ENCODE results near the gene LAMB4. TPM values are rescaled to one million over a fixed set of nuclear protein-coding genes. Genes with fewer than 3 reads are reported as not detected.

Gene LAMB4
- total RNA-seq, 1 donor from 2014 or later: 18.3 TPM

DNA sequence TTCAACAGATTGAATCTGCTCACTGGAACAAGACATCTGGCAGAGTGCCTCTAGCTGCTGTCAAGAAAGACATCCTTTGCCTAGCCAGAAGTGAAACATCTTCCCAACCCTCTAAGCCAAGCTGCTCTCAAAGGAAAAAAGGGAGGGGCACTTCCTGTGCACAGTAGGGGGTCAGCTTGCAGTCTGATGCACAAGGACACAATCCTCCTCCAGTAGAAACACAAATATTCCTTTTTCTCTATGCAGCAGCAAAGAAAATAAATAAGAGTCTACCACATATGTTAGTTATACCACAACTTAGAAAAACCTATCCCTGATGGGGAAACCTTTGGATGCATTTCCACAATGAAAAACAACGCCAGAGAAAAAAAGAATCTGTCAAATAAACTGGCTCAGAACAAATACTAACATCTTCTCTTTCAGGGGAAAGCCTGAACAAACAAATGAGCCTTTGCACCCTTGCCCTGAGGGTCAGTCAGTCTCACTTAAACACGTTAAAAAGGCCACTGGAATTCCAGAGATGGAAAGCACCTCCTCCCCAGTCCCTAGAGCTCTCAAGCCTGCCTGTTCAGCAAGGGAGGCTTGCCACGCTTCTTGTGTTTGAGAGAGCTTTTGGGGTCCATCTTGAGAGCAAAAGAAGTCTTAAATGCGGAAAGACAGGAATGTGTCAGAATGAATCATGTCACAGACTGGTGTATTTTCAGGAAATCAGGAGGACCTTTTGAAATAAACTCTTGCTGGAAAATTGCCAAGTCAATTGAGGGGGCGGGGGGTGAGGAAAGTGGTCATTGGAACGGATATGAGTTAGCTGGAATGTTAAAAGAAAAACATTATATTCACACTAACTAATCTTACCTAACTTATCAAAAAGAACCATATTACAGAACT is 134.7 kb downstream of the LAMB4 start:
- TF ChIP-seq, protein P1, sequence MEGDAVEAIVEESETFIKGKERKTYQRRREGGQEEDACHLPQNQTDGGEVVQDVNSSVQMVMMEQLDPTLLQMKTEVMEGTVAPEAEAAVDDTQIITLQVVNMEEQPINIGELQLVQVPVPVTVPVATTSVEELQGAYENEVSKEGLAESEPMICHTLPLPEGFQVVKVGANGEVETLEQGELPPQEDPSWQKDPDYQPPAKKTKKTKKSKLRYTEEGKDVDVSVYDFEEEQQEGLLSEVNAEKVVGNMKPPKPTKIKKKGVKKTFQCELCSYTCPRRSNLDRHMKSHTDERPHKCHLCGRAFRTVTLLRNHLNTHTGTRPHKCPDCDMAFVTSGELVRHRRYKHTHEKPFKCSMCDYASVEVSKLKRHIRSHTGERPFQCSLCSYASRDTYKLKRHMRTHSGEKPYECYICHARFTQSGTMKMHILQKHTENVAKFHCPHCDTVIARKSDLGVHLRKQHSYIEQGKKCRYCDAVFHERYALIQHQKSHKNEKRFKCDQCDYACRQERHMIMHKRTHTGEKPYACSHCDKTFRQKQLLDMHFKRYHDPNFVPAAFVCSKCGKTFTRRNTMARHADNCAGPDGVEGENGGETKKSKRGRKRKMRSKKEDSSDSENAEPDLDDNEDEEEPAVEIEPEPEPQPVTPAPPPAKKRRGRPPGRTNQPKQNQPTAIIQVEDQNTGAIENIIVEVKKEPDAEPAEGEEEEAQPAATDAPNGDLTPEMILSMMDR (IDR thresholded peaks at IDR 0.05; ENCODE audit: unreplicated experiment): no peak
- DNase-seq (ENCODE audit: low spot score in 2 of 2, unreplicated experiment in 2 of 2): no peak
- Mint-ChIP-seq H3K4me3 (peak overlapping the region; percentile 14), H3K27ac (peak overlapping the region; percentile 81), H3K4me1 (peaks cover 62% of the 10 kb centered on the region), H3K27me3 (ENCODE audit: low read depth) (no peaks in the 10 kb centered on the region), H3K36me3 (peaks cover 35% of the 10 kb centered on the region), H3K9me3 (no peaks in the 10 kb centered on the region)

DNA sequence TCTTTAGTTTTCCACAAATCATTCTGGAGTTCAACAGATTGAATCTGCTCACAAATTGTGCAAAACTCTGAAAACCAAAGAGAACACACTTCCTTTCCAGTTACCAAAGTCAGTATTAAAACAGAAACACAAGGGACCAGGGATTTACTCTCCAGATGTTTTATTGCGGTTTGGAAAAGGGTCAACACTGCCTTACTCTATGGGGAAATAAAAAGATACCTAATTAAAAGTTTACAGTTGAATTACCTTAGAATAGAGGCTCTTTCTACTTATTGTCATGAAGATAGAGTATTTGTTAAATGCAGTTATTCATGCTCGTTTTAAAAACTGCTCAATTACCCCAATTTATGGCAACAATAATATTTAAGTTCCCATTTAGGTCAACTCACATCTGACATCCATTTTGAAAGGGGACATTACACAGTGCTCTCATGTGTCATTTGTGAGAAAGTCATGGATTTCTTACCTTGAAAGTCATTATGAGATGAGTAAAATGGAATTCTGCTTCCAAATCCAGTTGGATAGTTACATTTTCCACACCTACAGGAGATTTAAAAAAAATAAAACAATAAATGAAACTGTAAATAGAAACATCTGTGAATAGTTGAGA is 135.6 kb downstream of the LAMB4 start:
- Mint-ChIP-seq H3K27me3 (ENCODE audit: low read depth) (no peaks in the 10 kb centered on the region), H3K4me3 (no peak overlapping the region), H3K36me3 (peaks cover 39% of the 10 kb centered on the region), H3K9me3 (no peaks in the 10 kb centered on the region), H3K27ac (peak overlapping the region; percentile 81), H3K4me1 (peaks cover 56% of the 10 kb centered on the region)
- TF ChIP-seq, protein P1 (IDR thresholded peaks at IDR 0.05; ENCODE audit: unreplicated experiment): no peak
- DNase-seq (ENCODE audit: low spot score in 2 of 2, unreplicated experiment in 2 of 2): no peak

DNA sequence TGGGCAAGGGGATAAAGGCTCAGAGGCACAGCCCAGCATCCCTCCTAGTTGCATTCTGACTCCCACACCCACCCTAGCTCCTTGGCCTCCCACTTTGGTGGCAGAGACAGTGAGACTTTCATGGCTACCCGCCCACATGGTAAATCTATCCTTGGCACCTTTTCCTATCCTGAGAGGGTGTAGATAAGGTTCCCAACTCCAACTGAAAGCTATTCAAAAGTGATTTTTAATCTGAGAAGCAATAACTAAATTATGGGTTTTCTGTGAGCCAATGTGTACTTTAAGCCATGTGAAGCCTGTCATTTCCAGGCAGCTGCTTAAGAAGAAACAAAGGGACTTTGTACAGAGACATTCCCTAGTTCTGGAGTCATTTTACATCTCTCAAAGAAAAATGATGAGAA is 136.3 kb downstream of the LAMB4 start:
- Mint-ChIP-seq H3K27ac (peak overlapping the region; percentile 81), H3K9me3 (no peaks in the 10 kb centered on the region), H3K4me1 (peaks cover 49% of the 10 kb centered on the region), H3K4me3 (no peak overlapping the region), H3K27me3 (ENCODE audit: low read depth) (no peaks in the 10 kb centered on the region), H3K36me3 (peaks cover 45% of the 10 kb centered on the region)
- DNase-seq (ENCODE audit: low spot score in 2 of 2, unreplicated experiment in 2 of 2): no peak
- TF ChIP-seq, protein P1 (IDR thresholded peaks at IDR 0.05; ENCODE audit: unreplicated experiment): no peak

DNA sequence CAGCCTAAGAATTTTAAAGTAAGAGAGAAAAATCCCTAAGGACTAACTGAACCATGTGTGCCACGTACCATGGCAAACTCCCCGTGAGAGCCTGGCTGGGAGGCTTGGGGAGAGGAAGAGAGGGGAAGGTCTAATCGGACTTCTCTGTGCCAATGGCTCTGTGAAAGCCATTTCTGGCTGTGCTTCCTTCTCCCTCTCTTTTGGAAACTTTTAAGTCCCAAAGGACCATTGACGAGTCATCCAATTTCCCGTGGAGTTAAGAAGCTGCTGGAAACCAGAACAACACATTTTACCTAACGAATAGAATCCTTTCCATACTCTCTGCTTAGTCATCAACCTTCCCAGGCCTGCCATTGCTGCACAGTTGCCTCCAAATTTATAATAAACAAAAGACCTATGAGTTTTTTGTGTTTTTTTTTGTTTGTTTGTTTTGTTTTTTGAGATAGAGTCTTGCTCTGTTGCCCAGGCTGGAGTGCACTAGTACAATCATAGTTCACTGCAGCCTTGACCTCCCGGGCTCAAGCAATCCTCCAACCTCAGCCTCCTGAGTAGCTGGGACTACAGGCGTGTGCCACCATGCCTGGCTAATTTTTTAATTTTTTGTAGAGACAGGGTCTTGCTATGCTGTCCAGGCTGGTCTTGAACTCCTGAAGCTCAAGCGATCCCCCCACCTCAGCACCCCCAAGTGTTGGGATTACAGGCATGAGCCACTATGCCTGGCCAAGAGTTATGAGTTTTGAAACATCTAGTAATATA is 140.4 kb downstream of the LAMB4 start:
- DNase-seq (ENCODE audit: low spot score in 2 of 2, unreplicated experiment in 2 of 2): no peak
- Mint-ChIP-seq H3K36me3 (peaks cover 69% of the 10 kb centered on the region), H3K27ac (peak overlapping the region; percentile 7), H3K27me3 (ENCODE audit: low read depth) (no peaks in the 10 kb centered on the region), H3K4me1 (peaks cover 11% of the 10 kb centered on the region), H3K4me3 (no peak overlapping the region), H3K9me3 (no peaks in the 10 kb centered on the region)
- TF ChIP-seq, protein P1 (IDR thresholded peaks at IDR 0.05; ENCODE audit: unreplicated experiment): no peak

DNA sequence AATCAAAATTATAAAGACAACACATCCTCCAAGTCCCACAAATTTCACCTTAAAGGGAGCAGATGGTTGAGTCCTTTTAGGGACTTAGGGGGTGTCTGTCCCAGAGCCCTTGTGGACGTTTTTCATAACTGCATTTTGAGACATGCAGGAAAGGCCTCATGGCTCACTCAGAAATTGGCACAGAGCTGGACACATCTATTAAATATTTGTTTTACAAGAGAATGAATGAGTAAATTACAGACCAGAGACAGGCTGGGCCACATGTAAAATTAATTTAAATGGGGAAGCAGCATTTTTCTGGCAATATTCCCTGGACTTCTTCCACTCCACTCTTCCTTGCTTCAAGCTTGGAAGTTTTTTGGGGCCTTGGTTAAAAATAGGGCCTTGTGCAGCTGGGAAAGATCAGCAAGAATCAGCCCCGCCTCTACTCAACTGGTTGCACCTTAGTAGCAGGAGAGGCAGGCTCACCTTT is 147.2 kb downstream of the LAMB4 start:
- no peaks in the 10 kb centered on the region for H3K9me3 Mint-ChIP-seq
- peaks cover 36% of the 10 kb centered on the region for H3K4me1 Mint-ChIP-seq
- peaks cover 46% of the 10 kb centered on the region for H3K36me3 Mint-ChIP-seq
- DNase-seq (ENCODE audit: low spot score in 2 of 2, unreplicated experiment in 2 of 2): no peak
- H3K27ac Mint-ChIP-seq: peak overlapping the region; percentile 51
- TF ChIP-seq, protein P1 (IDR thresholded peaks at IDR 0.05; ENCODE audit: unreplicated experiment): peak; percentile 45
- H3K27me3 Mint-ChIP-seq (ENCODE audit: low read depth): no peaks in the 10 kb centered on the region
- H3K4me3 Mint-ChIP-seq: no peak overlapping the region
